ENCODE measurements around the gene TBC1D22A.

DNA sequence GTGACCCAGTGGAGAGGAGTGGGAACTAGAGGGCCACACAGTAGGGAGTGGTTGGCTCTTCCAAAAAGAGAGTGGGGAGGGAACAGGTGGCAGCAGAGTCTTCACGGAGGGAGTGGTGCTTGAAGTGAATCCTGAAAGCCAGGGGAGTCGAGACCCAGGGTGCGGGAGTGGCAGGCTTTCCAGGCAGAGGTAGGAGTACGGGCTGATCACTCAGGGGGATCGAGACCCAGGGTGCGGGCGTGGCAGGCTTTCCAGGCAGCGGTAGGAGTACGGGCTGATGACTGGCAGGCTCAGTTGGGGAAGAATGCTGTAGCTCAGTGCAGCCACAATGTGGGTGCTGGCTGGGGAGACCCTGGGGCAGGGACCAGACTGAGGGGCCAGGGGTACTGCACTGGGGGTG is 148.2 kb downstream of the TBC1D22A start:
- TF ChIP-seq, protein P1, sequence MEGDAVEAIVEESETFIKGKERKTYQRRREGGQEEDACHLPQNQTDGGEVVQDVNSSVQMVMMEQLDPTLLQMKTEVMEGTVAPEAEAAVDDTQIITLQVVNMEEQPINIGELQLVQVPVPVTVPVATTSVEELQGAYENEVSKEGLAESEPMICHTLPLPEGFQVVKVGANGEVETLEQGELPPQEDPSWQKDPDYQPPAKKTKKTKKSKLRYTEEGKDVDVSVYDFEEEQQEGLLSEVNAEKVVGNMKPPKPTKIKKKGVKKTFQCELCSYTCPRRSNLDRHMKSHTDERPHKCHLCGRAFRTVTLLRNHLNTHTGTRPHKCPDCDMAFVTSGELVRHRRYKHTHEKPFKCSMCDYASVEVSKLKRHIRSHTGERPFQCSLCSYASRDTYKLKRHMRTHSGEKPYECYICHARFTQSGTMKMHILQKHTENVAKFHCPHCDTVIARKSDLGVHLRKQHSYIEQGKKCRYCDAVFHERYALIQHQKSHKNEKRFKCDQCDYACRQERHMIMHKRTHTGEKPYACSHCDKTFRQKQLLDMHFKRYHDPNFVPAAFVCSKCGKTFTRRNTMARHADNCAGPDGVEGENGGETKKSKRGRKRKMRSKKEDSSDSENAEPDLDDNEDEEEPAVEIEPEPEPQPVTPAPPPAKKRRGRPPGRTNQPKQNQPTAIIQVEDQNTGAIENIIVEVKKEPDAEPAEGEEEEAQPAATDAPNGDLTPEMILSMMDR (IDR thresholded peaks at IDR 0.05): no peak
- TF ChIP-seq EP300 (IDR thresholded peaks at IDR 0.05): no peak

Data from ovary (tissue), 3 donors.